ENCODE measurements around the gene ICA1. TPM values are rescaled to one million over a fixed set of nuclear protein-coding genes. Genes with fewer than 3 reads are reported as not detected.

The ICA1 gene
- 32.2 TPM for total RNA-seq

DNA sequence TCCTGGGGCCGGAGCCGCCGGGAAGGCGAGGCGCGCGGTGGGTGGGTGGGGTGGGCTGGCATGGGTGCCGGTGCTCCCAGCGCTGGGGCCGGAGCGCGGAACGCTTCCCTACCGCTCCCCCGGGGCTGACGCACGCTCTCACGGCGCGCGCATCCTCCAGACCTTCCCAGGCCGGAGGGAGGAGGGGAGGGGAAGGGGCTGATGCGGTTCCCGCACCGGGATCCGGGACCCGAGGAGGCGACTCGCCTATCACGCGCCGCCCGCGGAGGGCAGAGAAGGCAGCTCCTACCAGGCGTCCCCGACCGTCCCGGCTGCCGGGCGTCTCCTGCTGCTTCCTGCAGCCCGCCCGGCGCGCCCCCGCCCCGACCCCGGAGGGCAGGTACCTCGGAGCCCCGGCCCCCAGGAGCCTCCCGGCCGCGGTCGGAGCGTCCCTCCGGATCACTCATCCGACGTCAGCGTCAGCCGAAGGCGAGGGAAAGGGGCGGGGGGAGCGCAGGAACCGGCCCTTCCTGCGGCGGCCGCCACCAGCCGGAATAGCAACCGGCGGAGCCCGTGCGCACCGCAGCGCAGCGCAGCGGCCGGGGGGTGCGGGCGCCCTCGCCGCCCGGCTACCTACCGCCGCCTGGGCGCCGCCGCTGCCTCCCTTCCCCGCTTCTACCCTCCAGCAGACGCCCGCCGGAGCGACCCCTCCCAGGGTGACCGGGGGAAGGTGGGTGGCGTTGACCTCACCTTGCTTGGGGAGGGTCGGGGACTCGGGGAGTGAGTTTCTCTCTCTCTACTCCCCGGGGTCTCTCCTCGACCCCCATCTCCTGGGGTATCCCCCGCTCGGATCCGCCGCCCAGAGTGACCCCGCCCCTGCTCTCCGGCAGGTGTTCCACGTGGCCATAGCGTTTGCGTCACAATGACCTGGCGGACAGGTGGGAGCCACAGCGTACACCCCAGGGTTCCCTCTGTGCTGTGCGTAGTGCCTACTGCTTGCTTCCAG is at the start of gene ICA1:
ICA1 (minus strand) TSS at position 457 of the 985 bp plus-strand sequence. CDS start 26,241 bp downstream, outside the sequence.

Small RNA genes lying within 50 kb of the gene (small RNA-seq; reads per million reads assigned to genes)
- gene AC007009.1 (ENCODE audit: low replicate concordance), result not detected

Other genes starting within 250 kb of the ICA1 start
- gene NXPH1, start 171.4 kb upstream of the ICA1 start, total RNA-seq, result 33.5 TPM